ENCODE results near the gene IDS.
"Not testable (repeated sequence)": the region's sequence is repeated elsewhere in the genome, so short reads cannot be mapped to it uniquely, and the experiment has no call there.

The IDS gene

DNA sequence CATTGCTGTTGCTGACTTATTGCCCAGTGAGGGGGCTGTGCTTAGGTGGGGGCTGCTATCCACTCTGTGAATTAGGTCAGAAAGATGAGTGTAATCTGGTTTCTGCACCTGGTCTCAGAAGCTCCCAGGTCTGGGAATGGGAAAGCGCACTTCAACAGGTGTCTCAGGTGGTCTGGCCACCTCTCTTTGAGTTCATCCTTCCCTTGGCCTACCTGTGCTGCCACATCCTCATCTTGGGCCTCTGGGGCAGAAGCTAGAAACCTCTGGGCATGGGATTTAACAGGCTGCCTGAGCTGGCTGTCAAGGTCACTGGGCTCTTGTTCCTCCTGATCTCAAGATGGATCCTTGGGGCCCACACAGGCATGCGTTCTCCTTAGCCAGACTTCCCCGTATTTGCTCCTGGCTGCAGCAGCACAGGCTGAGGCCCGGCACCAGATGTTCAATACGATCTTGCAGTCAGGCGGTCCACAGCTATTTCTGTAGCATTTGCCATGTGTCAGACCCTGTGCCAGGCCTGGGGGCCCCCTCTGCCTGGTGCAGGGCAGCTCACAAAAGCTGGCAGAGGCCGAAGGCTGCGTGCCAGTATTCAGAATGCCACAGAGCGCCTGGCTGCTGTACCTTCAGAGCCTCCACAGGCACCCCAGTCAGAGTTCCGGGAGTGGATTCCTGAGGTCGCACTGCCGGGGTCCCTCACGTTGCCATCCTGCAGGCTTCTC lies 21.4 kb upstream of the IDS start:
- not testable (repeated sequence) for DNase-seq (ENCODE audit: low read depth)

DNA sequence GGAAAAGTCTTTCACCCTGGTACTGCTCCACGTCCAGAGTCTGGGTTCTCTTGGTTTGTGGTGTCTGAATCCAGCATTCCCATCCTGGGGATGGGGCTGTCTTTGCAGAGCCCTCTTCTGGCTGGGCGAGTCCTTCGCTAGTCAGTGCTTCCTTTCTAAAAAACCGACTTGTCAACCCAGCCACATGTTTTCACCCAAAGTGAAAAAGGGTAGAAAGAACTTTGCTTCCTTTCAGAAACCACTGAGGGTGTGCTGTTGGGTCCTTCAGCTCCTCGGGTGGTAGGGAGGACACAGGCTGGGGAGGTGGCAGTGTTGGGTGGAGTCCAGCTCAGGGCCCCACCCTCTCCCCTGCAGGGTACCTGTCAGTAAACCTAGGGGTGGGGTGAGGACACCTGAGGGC lies 20.8 kb upstream of the IDS start:
- DNase-seq (ENCODE audit: low read depth): not testable (repeated sequence)

DNA sequence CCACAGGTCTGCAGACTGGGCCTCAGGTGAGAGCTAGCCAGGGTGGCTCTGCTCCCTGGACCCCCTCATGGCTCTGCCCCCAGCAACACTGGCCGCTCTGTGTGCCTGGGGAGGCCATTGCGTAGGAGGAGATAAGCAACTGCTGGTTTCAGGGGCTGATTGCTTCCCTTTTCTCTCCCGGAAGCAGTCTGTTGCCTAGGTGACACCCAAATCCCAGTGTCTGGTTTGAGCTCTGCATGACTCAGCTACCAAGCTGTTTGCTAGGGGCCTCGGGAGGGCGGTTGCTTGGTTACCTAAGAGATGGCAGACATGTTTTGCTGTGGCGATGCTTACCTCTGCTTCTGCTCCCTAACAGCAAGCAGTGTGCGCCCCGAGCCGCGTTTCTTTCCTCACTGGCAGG lies 20.3 kb upstream of the IDS start:
- DNase-seq (ENCODE audit: low read depth): peak; percentile 68

DNA sequence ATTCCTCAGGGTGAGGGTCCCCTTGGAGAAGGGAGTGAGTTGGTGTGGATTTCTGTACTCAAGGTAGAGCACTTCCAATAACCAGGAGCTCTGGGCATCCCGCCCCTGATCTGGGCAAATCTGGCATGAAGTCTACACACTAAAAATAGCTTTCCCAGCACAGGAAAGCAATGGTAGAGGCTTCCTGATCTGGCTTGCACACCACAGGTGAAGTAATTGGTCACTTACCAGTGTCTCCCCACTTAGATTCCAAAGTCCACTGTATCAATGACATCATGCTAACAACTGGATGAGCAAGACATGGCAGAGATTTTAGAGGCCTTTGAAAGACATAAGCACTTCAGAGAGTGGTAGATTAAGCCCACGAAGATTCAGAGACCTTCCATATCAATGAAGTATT lies 17.8 kb upstream of the IDS start:
- DNase-seq (ENCODE audit: low read depth): no peak

DNA sequence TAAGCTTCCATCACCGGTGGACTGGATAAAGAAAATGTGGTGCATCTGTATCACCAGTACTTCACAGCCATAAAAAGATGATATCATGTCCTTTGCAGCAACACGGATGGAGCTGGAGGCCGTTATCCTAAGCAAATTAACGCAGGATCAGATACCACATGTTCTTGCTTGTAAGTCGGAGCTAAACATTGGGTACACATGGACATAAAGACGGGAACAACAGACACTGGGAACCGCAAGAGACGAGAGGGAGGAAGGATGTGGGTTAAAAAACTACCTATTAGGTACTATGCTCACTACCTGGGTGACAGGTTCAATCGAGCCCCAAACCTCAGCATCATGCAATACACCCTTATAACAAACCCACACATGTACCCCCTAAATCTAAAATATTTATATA lies 16.3 kb upstream of the IDS start:
- DNase-seq (ENCODE audit: low read depth): no peak

DNA sequence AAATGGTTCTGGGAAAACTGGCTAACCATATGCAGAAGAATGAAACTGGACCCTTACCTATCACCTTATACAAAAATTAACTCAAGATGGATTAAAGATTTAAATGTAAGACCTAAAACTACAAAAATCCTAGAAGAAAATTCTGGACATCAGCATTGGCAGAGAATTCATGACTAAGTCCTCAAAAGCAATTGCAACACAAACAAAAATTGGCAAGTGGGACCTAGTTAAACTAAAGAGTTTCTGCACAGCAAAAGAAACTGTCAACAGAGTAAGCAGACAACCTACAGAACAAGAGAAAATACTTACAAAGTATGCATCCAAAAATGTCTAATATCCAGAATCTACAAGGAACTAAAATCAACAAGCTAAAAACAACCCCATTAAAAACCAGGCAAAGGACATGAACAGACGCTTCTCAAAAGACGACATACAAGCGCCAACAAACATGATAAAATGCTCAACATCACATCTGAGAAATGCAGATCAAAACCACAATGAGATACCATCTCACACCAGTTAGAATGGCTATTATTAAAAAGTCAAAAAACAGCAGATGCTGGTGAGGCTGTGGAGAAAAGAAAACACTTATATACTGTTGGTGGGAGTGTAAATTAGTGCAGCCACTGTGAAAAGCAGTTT lies 15.7 kb upstream of the IDS start:
- DNase-seq (ENCODE audit: low read depth): peak; percentile 22

DNA sequence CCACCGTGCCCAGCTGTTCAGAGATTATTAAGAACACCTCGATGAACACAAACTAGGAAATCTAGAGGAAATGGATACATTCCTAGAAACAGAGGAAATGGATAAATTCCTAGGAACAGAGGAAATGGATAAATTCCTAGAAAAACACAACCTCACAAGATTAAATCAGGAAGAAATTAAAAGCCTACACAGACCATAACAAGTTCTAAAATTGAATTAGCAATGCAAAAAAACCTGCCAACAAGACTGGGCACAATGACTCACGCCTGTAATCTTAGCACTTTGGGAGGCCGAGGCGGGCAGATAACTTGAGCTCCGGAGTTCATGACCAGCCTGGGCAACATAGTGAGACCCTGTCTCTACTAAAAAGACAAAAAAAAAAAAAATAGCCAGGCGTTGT lies 13.1 kb upstream of the IDS start:
- DNase-seq (ENCODE audit: low read depth): no peak

DNA sequence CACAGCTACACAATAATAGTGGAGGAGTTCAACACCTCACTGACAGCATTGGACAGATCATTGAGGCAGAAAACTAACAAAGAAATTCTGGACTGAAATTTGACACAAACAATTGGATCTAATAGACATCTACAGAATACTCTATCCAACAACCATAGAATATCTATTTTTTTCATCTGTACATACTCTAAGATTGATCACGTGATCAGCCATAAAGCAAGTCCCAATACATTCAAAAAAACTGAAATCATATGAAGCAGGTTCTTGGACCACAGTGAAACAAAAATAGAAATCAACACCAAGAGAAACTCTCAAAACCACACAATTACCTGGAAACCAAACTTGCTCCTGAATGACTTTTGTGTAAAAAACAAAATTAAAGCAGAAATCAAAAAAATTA lies 12.2 kb upstream of the IDS start:
- DNase-seq (ENCODE audit: low read depth): no peak

DNA sequence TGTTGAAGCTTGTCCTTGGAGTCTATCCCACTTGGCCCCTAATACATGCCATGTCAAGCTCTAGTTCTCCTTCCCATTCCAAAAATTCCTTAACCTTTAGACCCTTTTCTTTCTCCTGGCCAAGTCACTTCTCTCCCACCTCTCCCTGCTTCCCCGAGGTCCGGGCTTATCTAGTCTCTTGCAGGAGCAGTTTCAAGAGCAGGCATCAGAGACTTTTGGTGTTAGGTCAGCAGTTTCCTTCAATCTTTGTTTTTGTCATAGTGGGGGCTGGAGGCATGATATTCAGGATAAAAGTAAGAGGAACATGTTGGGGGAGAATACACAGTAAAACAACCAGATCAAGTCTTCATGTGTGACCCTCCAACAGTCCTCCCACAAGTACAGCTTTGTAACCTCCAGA lies 11.5 kb upstream of the IDS start:
- no peak for DNase-seq (ENCODE audit: low read depth)

DNA sequence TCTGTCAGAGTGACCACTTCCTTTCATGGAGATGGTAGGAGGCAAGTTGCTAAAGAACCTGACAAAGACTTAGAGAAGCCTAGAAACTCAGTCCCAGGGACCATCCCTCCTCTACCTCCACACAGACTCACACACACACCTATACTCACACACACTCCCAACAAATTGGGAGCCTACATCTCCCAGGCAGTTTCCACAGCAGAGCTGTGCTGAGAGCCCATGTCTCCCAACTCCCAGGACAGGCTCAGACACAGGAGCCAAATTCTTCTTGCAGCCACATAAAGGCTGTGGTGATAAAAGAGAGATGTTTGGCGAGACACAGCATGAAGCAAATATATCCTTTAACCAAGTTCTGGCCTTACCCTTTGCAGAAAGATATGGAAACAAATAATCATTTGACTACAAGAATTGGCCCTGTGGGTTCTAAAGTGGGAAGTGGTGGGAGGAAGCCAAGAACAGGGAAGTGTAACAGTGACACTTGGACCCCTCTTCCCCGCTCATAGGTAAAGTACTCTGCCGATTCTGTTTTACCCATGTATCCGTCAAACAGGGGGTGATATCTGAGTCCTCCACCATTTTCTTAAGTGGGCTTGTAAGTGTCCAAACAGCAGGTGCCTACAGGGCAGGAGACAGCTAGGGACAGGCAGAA lies 11.0 kb upstream of the IDS start:
- DNase-seq (ENCODE audit: low read depth): no peak

DNA sequence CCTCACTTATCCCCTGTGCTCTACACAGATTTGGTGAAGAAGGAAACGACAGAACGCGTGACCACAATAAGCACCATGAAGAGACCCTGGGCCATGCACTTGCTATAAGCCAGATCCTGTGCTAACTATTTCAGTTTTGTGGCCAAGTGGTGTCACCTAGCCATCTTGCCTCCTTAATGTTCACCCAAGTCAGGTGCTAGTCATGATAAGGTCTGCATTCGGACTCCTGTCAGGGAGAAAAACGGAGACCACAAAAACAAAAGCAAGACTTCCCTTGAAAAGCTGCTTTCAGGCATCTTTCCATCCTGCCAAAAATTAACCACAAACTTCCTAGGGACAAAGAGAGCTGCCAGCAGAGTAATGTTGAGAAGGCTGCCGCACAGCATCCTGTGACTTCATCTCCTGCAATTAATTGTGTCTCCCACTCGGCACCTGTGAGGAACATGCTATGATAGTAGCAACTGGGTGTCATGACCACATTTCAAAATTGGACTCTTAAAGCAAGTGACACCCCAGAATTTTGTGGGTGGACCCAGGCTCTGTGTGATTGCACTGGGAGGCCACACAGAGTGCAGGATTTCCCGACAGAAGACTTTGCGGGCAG lies 8.8 kb upstream of the IDS start:
- no peak for DNase-seq (ENCODE audit: low read depth)

DNA sequence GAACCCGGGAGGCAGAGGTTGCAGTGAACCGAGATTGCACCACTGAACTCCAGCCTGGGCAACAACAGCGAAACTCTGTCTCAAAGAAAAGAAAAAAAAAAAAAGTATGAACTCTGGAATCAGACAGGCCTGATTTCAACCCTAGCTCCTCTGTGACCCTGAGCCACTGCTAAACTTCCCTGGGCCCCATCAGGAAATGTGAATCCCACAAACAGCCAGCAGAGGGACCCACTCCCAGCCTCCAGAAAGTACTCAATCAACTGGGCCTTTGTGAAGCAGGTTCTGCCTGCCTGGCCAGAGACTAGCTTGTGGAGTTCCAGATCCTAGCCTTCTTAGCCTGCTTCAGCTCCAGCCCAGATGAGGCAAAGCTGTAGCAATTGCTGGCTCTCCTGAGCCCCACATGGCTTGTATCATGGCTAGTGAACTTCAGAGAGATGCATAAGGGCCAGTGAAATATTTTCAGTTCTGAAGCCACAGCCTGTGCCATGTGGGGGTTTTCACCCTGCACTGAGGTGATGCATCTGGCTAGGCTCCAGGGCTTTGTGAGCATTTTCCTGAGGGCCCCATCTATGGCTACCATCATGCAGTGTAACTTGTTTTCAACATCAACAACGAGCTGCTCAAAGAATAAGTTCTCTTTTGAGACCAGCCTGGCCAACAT lies 7.2 kb upstream of the IDS start:
- DNase-seq (ENCODE audit: low read depth): peak; percentile 47

DNA sequence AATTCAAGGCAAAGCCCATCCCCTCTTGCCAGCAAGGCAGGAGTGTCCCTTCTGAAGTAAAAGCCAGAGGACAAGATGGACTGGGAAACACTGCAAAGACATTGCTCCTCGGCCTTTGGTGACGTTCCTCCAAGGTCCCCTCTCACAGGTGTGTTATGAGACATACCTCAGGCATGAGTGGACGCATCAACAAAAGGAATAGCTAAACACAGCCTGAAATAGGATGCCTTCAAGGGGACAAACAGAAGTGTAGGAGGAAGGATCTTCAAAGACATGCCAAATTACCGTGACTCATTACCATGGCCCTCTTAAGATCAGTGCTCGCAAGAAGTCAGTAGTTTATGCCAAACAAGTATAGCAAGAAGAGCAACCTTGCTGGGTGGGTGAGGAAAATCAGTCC lies 6.0 kb upstream of the IDS start:
- DNase-seq (ENCODE audit: low read depth): peak; percentile 8

DNA sequence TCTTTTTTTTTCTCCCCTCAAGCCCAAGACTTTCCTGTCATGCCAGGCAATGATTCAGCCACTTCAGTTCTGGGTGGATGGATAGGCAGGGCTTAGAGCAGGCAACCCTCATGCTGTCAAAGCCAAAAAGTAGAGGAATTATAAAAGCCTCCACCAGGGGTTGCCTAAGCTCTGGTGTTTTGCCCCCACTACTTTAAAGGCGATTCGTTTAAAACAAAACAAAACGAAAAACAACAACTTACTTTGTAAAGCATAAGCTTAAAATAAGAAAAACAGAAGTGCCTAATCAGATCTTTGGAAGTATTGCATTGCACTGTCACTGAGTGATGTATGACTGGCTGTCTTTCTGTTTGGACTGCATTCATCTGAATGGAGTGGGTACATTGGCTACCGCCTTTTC lies 5.3 kb upstream of the IDS start:
- peak; percentile 24 for DNase-seq (ENCODE audit: low read depth)

DNA sequence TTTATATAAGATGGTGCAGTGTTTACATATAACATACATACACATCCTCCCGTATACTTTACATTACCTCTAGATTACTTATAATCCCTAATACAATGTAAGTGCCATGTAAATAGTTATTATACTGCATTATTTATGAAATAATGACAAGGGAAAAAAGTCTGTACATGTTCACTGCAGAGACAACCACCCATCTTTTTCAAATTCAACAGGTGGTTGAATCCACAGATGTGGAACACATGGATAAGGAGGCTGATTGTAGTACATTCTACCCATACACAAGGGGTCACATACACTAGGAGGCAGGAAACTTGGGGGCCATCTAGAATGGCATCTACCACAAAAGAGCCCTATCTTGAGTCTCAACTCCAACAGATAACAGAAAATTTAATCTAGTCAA lies 3.4 kb upstream of the IDS start:
- no peak for DNase-seq (ENCODE audit: low read depth)

DNA sequence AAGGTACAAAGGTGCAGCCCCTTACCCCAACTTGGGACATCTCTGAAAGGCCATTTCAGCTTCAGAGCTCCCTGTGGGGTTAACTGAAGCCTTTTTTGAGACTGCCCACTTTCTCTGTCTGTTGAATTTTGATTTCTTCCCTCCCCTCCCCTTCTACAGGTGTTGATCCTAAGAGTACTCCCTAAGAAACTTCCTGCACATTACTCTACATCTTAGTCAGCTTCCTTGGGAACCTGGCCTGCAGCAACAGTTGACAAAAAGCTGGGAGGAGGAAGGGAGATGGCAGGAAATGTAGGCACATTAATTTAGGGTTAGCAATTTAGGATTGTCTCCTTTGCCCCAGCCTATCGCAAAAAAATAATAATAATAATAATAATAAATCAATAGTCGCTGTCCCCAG lies 1.2 kb upstream of the IDS start:
- no peak for DNase-seq (ENCODE audit: low read depth)

DNA sequence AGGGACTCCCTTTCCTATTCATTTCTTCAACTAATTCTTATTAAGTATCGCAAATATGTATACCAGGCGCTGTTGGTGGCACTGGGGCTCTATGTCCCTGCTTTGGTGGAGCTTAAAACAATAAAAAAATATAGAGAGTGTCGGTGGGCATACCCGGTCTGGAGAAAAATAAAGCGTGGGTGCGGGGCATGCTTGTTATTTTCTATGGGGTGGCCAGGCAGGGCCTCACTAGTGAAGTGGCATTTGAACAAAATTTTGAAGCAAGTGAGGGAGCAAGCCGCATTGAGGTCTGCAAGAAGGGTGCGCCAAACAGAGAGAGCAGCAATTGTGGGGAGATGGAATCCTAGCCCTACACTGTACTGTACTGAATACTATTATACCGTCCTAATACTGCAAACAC lies 565 bp upstream of the IDS start:
- no peak for DNase-seq (ENCODE audit: low read depth)

DNA sequence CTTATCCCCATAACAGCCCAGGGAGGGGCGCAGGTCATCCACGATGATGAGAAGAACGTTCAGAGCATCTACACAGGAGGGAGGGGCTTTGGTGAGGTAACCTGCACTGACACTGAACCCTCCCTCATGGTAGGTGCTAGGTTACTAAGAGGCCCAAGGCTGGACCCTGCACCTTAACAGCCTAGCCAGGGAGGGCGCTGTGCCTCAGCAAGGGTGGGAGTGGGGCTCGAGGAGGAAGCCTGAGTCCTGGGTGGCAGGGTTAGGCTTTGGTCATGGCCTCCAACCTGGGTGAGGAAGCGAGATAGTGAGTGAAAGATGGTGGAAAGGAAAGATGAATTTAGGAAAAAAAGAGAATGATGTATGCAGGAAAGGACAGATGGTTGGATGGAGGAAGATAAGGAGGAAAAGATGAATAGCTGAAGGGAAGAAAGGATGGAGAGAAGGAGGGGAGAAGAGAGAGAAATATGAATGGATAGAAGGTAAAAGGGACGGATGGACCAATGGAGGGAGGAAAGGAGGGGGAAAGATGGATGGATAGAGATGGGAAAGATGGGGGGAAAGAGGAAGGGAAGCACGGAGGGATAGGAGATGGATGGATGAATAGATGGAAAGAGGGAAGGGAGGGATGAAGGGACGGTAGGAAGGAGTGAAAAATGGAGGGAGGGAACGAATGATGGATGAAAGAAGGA lies 736 bp downstream of the IDS start:
- DNase-seq (ENCODE audit: low read depth): peak; percentile 5

DNA sequence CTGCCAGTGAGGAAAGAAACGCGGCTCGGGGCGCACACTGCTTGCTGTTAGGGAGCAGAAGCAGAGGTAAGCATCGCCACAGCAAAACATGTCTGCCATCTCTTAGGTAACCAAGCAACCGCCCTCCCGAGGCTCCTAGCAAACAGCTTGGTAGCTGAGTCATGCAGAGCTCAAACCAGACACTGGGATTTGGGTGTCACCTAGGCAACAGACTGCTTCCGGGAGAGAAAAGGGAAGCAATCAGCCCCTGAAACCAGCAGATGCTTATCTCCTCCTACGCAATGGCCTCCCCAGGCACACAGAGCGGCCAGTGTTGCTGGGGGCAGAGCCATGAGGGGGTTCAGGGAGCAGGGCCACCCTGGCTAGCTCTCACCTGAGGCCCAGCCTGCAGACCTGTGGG lies 1.7 kb downstream of the IDS start:
- DNase-seq (ENCODE audit: low read depth): peak; percentile 71

DNA sequence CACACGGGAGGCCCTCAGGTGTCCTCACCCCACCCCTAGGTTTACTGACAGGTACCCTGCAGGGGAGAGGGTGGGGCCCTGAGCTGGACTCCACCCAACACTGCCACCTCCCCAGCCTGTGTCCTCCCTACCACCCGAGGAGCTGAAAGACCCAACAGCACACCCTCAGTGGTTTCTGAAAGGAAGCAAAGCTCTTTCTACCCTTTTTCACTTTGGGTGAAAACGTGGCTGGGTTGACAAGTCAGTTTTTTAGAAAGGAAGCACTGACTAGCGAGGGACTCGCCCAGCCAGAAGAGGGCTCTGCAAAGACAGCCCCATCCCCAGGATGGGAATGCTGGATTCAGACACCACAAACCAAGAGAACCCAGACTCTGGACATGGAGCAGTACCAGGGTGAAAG lies 2.2 kb downstream of the IDS start:
- not testable (repeated sequence) for DNase-seq (ENCODE audit: low read depth)

DNA sequence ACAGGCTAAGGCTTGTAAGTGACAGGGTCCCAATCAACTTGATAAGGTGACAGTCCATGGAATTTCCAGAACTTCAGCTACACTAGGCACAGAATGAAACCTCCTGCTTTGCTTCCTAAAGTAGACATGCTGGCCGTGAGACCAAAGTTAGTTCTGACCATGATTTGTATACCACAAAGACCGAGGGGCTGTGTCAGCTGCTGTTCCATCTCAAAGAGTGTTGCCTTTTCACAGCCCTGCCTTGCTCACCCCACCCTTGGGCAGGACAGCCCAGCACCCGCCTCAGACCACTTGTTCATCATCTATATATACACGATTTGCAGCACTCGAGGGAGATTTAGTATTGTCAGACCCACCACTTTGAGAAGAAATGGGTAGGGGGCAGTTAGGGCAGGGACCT lies 5.3 kb downstream of the IDS start:
- DNase-seq (ENCODE audit: low read depth): no peak

DNA sequence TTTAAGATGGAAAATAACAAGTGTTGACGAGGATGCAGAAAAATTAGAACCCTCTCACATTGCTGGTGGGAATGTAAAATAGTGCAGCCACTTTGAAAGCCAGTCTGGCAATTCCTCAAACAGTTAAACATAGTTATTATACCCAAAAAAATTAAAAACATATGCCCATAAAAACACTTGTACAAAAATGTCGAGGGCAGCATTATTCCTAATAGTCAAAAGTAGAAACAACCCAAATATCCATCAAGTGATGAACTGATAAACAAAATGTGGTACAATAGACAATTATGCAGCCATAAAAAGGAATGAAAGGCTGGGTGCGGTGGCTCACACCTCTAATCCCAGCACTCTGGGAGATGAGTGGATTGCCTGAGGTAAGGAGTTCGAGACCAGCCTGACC lies 6.3 kb downstream of the IDS start:
- no peak for DNase-seq (ENCODE audit: low read depth)
